Bone marrow (tissue), 2 donors: ENCODE measurements around the gene CYP2R1.

Experiments used
- DNase-seq, 2 donors: peaks; one replicate each; lab custom pipeline; 2025; lab: John Stamatoyannopoulos, UW

Gene CYP2R1, protein sequence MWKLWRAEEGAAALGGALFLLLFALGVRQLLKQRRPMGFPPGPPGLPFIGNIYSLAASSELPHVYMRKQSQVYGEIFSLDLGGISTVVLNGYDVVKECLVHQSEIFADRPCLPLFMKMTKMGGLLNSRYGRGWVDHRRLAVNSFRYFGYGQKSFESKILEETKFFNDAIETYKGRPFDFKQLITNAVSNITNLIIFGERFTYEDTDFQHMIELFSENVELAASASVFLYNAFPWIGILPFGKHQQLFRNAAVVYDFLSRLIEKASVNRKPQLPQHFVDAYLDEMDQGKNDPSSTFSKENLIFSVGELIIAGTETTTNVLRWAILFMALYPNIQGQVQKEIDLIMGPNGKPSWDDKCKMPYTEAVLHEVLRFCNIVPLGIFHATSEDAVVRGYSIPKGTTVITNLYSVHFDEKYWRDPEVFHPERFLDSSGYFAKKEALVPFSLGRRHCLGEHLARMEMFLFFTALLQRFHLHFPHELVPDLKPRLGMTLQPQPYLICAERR

DNA sequence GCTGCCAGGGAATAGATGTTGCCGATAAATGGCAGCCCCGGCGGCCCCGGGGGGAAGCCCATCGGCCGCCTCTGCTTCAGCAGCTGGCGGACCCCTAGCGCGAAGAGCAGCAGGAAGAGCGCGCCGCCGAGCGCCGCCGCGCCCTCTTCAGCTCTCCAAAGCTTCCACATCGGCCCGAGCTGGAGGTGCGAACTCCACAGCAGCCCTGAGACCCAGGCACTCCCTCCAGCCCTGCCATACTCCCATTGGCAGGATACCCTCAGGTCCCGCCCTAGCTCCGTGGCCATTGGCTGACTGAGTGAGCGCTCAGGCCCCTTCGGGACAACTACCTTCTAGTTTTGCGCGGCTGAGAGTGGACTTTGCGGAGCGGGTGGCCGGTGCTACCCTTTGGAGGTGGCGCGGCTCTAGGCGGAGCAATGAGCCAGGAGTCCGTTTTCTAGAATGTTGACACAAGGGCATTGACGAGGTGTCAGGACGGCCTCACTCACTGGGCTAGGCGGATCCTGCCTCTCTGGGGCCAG is at the start of gene CYP2R1:
Gene CYP2R1, minus strand, starts transcription at position 196 of the 521 bp plus-strand sequence. Its CDS starts 26 bp downstream, at position 170.
- DNase-seq: peak; percentile 85 to 95

DNA sequence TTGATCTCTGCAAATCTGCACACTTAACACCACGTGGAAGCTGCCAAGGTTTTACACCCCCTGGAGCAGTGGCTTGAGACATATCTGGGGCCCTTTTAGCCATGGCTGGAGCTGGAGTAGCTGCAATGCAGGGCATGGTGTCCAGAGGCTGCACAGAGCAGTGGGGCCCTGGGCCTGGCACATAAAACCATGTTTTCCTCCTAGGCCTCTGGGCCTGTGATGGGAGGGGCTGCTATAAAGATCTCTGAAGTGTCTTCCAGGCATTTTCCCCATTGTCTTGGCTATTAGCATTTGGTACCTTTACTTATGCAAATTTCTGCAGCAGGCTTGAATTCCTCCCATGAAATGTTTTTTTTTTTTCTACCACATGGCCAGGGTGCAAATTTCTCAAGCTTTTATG is 46.9 kb upstream of the CYP2R1 start:
- no peak for DNase-seq

DNA sequence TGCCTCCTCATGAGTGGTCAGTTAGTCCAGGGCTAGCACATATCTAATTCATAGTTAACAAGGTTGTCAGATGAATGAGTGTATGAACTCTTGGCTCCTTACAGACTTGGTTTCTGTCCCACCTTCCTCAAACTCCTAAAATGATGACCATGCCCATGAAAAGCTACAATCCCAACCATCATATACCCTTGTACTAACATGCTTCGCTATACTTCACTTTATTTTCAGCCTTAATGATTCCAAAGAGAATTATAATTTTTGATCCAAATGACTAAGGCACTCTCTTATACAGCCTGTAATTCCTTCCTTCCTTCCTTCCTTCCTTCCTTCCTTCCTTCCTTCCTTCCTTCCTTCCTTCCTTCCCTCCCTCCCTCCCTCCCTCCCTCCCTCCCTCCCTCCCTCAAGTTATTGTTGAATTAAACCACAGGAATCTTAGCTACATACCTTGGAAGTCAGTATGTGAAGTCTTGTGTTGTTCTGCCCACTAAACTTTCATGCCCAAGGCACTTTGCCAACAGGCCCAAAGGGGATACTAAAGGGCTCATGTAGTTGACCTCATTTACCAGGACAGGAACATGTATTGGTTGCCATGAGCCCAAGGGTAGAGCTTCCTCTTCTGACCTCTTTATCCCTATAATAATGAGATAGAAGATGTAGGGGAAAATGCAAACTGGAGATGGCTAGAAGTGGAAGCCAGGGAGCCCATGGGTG is 42.8 kb upstream of the CYP2R1 start:
- DNase-seq: no peak

DNA sequence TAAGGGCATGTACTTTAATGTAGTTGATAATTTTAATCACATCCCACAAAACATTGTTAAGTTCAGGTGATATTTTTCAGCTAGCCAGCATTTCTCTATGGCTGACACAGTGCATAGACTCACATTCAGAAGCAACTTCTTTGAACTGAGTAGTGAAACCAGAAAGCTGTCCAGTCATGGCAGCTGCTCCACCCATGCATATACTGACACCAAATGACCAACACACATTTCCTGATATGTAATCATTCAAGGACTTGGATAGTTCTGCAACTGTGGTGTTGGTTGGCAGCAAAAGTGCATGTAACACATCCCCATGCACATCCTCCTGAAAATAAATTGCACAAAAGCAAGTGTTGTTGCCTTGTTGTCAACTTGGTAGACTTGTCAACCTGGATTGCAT is 40.4 kb upstream of the CYP2R1 start:
- DNase-seq: no peak

DNA sequence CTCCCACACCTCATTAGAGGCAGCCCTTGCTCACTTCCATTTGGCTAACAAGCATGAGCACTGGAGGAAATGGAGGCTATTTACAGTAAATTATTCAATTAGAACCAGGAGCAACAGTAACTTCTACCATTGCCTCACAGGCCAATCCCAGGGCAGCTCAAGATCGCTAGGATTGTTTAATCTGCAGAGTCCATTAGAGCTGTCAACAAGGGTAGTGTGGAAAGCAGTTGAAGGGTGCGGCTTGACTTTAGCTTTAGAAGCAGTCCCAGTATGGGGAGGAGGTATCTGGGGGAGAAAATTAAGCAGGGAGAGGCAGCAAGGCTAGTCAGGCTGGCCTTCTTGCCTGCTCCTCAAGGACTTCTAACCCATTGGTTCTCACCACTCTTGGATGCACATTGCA is 38.3 kb upstream of the CYP2R1 start:
- DNase-seq: no peak

DNA sequence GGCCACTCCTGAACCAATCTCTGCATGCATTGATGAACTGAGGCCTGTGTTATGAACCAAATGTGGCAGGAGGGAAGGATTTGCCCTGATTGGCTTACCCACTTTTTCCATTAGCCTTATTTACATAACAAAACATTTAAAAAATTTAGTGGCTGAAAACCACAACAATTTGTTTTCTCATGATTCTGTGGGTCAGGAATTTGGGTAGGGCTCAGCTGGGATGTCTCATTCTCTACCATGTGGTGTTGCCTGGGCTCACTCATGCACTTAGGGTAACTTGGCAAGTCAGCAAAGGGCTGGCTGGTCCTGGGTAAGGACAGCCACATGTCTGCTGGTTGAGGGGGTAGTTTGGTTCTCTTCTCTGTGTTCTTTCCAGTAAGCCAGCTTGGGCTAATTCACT is 35.1 kb upstream of the CYP2R1 start:
- DNase-seq: no peak

DNA sequence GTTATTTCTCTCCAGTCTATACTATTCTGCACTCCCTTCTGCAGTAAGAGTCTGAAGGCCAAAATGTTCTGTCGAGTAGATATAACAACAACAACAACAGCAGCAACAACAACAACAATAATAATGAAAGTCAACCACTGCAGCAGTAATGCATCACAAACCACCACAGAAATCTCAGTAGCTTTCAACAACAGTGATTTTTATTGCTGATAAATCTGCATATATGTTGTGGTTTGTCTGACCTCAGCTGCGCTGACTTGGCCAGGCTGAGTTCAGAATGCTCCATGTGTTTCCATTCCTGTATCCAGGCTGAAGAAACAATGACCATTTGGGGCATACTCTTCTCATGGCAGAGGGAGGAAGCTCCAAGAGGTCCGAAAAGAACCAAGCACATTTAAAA is 32.3 kb upstream of the CYP2R1 start:
- DNase-seq: no peak

DNA sequence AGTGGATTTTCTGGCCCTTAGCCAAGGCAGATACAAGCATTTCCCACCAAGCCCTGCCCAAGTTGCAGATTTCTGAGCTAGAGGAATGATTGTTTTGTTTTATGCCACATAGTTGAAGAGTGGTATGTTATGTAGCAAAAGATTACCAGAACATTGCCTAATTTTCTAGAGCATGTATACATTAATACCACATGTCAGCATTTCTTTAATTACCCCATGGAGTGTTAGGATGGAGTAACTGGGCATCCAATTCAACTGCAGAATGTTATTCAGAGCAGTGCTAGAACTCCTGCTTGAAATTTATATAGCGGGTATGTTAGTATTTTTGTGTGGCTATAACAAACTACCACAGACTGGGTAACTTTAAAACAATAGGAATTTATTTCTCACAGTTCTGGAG is 24.4 kb upstream of the CYP2R1 start:
- no peak for DNase-seq

DNA sequence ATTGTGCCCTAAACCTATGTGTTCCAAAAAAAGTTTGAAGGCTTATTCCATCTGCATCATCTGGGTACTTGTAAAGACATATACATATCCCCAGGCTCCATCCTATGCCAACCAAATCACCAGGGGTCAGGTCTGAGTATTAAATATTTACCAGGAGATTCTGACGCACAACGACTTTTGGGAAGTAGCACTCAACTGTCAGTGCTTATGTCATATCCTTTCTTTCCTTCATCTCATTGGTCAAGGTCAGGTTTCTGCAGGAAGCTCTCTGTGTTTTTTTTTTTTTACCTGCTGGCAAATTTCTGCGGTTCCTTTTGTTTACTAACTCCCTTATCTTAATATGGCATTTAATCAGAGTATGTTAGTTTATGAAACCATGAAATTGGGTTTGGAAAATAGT is 22.5 kb upstream of the CYP2R1 start:
- no peak for DNase-seq

DNA sequence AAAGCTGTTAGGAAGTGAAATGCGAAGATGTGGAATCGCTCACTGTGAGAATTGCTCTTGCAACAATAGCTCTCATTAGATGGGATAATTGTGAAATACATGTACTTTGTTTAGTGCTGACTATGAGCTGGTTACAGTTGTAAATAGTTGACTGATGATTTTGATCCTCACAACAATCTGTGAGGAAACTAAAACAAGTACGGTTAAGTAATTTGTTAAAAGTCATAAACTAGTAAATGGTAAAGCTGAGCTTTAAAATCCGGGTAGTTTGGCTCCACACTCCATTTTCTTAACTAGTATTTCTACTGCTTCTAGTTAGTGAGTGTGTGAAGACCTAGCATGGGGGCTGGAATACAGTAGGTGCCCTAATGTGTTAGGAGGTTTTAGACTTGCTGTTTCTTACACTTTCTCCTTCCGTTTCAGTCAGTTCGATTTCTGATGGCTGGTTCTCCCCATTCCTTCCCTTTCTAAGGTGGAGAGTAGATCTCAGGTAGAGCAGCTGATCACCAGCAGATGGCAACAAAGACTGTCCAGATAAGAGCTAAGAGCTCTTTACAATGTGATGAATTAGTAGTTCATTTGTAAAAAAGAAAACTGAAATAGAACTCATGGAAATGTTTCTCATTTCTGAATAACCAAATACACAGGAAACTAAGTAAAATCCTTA is 16.3 kb upstream of the CYP2R1 start:
- DNase-seq: peak in 1 of 2 donors; percentile 30

DNA sequence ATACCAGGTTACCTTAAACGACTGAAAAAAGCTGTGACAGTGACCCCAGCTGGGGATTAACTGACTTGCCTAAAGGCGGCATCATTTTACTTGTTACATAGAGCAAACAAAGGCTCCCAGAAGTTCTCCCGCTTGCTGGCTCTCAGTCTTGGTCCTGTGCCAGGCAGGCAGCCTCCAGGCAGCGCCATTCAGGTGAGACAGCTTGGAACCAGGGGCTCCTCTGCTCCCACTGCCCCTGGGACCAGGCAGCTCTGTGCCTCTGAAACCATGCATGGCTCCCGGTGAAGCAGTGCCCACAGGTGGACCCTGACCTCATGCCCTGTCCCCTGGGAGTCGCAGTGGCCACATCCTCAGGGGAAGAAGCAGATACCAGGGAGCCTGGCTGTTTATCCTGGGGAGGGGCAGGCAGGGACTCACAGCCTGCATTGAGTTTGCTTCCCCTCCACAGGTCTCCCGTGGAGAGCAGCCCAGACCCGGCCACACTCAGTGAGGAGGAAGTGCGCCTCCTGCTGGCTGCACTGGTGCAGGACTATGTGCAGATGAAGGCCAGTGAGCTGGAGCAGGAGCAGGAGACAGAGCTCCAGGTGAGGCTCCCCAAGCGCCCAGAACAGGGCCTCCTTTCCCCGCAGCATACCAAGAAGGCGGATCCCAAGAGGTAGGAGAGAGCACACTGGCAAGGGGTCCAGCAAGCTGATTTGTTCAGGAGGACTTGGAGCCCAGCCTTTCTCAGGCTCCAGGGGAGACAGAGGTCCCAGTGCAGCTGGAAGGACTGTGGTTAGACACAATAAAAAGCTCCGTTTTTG is 15.6 kb upstream of the CYP2R1 start:
- peak; percentile 52 to 67 for DNase-seq

DNA sequence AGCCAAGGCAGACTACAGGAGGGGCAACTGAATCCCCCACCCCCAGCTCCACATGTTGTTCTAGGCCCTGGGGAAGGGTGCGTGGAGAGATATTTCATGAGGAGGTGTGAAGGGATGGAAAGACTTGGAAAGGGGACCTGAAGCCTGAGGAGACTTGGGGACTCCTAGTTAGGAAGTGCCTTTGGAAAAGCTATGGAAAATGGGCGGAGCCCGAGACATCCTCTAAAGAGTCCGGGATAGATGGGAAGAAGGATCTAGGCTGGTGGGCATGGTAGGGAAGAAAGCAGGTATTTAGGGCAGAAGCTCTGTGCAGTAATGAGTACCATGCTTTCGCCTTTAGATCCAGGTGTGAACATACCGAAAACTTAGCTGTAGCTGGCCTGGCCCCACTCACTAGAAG is 15.0 kb upstream of the CYP2R1 start:
- no peak for DNase-seq

DNA sequence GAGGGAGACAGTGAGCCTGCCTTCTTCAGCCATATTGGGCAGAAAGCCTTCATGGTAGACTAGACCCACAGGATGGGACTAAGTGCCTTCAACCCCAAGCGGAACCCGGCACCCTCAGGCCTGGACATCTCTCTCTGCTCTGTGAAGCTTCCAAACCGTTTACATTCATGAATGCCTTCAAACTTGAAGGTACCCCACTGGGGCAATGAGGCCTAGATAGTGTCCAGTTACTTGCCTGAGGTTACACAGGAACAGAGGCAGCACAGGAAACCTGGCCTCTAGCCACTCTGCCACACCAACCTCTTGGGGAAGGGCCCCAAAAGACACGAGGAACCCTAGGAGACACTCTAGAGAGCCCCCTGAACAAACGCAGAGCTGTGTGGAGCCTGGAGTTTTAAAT is 14.5 kb upstream of the CYP2R1 start:
- no peak for DNase-seq

DNA sequence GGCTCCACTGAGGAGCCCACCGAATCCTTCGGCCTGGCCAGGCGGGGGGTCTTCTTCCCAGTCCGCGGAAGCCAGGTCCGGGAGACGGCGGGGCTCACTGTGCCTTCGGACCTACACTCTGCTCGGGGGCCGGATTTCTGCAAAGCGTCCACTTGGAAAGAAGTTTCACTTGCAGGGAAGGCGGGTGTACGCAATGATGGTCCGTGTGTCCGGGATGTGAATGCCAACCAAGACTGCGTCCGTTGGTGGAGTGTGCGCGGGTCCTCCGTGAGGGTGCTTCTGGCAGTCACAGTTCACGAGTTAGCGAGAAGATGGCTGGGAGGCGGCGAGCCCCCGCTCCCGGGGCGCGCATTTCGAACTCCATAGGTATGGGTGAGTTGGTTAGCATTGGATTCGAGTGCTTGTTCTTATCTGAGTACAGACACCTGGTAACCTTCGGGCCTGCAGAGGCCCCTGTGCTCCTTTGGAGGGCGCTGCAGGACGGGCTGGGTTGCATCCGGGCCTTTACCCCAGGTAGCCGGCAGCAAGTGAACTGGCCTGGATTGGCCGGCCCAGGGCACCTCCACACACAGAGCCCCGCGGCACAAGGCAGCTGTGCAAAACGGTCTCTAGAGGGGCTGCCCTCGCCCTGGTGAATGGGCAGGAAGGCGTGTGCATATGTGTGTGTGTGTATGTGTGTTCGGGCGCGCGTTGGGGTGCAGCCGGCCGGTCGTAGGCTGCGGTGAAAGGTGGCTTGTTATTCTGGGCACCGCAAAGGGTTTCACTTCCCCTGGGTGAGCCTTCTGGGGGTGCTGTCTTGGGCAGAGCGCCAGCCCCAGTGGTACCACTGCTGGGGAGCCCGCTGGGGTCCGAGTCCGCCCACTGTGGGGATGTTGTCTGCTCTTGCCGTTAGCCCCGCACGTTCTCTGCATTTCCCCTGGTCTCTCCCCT is 13.3 kb upstream of the CYP2R1 start:
- peak; percentile 26 to 49 for DNase-seq

DNA sequence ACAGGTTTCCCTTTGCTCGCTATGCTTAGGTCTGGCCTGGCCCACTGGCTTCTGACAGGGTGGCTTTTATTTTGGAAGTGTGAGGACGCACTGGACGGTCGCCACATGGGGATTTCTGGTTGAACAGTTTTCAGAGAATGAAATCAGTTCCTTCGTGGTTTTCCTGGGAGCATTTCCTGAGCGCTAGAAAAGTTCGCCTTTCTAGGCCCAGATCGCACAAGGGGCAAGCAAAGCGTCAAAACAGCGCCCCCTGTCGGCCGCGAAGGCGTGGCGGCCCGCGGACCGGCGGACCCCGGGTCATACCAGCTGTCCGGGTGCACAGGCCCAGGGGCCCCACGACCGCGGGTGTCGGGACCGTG is 12.7 kb upstream of the CYP2R1 start:
- peak; percentile 32 to 64 for DNase-seq

DNA sequence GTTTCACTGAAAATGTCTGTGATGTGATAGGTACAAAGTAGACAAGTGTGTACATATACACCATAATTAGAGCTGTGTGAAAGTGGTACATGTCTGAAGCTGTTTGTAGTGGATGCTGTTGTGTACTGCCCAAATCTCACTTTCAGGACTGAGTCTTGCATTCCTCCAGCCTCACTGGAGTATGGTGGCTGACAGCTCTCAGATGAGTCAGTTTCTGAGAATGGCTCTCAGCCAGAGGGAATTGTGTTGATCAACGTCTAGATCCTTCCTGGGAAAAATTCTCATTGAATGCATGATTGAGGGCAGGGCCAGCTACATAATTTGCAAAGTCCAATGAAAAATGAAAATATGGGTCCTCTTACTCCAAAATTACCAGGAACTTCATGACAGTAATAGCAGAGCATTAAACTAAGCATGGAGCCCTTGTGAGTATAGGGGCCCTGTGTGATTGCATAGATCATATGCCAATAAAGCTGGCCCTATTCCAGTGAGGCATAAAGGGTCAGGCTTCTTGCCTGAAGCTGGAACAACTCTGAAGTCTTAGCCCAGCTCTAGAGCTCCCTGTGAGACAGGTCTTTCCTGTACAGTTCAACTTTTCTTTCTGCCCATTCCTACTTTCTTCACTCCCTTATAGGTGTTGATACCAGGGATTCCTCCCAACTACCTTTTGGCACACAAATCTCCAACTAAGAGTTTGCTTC is 10.8 kb upstream of the CYP2R1 start:
- no peak for DNase-seq

DNA sequence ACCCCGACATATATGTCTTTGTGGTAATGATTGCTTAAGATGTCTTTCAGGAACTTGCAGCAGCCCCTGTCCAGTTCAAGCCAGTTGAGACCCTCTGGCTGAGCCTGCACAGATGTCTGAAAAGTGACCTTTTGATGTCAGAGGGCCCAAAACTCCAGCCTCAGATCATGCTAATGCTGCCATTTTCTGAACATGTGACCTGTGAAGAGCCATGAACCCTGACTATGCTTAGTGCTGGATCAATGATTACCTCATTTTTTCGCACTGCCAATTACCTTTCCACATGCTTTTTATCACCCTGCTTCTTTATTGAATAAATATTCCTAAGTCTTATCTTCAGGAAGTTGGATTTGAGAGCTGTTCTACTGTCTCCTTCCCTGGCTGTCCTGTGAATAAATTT is 6.9 kb upstream of the CYP2R1 start:
- DNase-seq: no peak

DNA sequence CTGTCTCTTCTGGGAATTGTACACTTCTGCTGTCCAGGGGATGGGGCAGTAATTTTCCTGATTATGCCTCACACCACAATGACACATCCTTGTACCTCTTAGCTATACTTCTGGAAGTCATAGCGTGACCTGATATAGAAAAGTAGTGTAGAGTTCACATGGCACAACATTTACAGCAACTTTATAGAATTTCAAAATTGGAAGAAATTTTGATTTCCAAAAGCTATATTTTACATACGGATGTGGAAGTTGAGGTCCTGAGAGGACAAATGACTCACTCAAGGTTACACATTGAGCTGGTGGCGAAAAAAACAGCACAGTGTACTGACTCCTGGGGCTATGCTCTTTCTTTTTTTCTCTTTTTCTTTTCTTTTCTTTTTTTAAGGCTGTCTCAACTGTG is 6.3 kb upstream of the CYP2R1 start:
- no peak for DNase-seq

DNA sequence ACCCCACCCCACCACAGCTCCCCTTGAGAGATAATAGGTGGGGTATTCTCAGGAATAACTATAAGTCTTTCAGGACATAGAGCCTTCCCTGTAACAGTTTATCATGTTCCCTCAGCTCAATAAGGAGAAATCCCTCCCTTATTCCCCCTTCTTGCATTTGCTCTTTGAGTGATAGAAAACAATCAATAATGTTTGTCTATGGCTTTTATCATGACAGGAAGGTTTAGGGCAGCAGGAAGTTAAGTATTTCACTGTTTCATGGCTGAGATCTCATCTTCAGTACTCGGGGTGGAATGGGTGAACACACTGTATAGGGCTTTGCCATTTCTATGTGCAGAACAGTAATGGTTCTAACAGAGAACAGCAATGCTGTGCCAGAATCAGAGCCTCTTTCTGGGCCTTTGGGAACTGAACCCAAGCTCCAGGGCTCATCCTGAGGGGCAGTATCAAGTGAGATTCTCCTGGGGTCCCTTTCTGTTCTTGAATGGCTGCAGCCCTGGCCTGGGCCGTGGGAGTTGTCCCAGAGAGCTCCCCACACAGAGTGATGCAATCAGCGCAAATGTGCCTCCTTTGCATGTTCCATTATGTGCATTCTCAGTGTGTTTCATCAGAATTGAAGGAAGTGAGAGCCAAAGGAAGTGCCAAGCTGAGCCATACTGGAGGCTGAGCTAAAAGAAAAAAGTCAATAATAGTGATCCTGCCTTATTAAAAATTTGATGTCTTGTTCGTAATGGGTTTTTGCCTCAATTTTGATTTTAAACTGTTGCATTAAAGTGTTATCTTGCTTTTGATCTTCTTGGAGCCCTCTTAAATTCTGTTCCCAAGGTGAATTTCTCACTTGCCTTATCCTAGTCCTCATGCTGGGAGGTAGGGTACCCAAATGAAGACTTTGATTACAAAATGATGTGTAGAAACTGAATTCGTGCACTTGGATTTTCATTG is 2.9 kb upstream of the CYP2R1 start:
- DNase-seq: peak; percentile 27 to 29
